DOHH2 (cell line): ENCODE measurements around the gene JAG2.

Experiments
- H3F3A ChIP-seq: fragments of 200-600 bp; sonication (generic), shearing (Covaris generic); 2 replicates; pipeline ENCODE4 v1.6.0; 2016; ENCODE audit warnings: antibody characterized with exemption, mild to moderate bottlenecking; ENCODE audit not compliant: control insufficient read depth, insufficient read depth
- H3K27ac ChIP-seq: fragments of 200-600 bp; sonication (generic); 2 replicates; pipeline ENCODE4 v1.5.1; 2014; ENCODE audit warnings: low read depth, mild to moderate bottlenecking, low read length, moderate library complexity
- H3K27me3 ChIP-seq: fragments of 200-600 bp; sonication (generic); 2 replicates; pipeline ENCODE4 v1.6.1; 2014; ENCODE audit warnings: mild to moderate bottlenecking, low read length, mixed read lengths; ENCODE audit not compliant: control insufficient read depth
- H3K36me3 ChIP-seq: fragments of 200-600 bp; sonication (generic); 2 replicates; pipeline ENCODE4 v1.6.1; 2014; ENCODE audit warnings: mild to moderate bottlenecking, low read length, moderate library complexity, mixed read lengths; ENCODE audit not compliant: control insufficient read depth
- H3K4me1 ChIP-seq: fragments of 200-600 bp; sonication (generic); 2 replicates; pipeline ENCODE4 v1.6.1; 2014; ENCODE audit warnings: mild to moderate bottlenecking, low read length, mixed read lengths; ENCODE audit not compliant: control insufficient read depth
- H3K4me2 ChIP-seq: fragments of 200-600 bp; sonication (generic); 2 replicates; pipeline ENCODE4 v1.6.0; 2014; ENCODE audit warnings: mild to moderate bottlenecking, low read length, moderate library complexity
- H3K4me3 ChIP-seq: fragments of 200-600 bp; sonication (generic); 2 replicates; pipeline ENCODE4 v1.5.1; 2014; ENCODE audit warnings: mild to moderate bottlenecking, low read length, mixed read lengths
- H3K79me2 ChIP-seq: fragments of 200-600 bp; sonication (generic); 2 replicates; pipeline ENCODE4 v1.6.1; 2014; ENCODE audit warnings: mild to moderate bottlenecking, low read length, mixed read lengths; ENCODE audit not compliant: control insufficient read depth
- H3K9me2 ChIP-seq: fragments of 200-600 bp; sonication (generic); replicated peaks from 2 replicates; pipeline ENCODE4 v1.6.1; 2014; ENCODE audit warnings: mild to moderate bottlenecking, low read length, mixed read lengths; ENCODE audit not compliant: control insufficient read depth
- H3K9me3 ChIP-seq: fragments of 200-600 bp; sonication (generic); 2 replicates; pipeline ENCODE4 v1.6.1; 2014; ENCODE audit warnings: antibody characterized with exemption, low read length, mixed read lengths; ENCODE audit not compliant: control insufficient read depth, insufficient read depth
- H4K20me1 ChIP-seq: fragments of 200-600 bp; sonication (generic); 2 replicates; pipeline ENCODE4 v1.6.0; 2014; ENCODE audit warnings: low read depth, mild to moderate bottlenecking, antibody characterized with exemption, low read length, moderate library complexity; ENCODE audit not compliant: control insufficient read depth, insufficient read depth
- CTCF ChIP-seq: fragments of 200-600 bp; sonication (generic); IDR thresholded peaks from one replicate; pipeline ENCODE4 v1.5.1; 2014; ENCODE audit warnings: antibody characterized with exemption, mild to moderate bottlenecking, low read depth, low read length; ENCODE audit not compliant: poor library complexity, severe bottlenecking
- EZH2phosphoT487 ChIP-seq: fragments of 200-600 bp; sonication (generic); IDR thresholded peaks from 2 replicates; pipeline ENCODE4 v1.6.1; 2017; ENCODE audit warnings: borderline replicate concordance, mild to moderate bottlenecking, antibody characterized with exemption, low read length, moderate library complexity, mixed read lengths

JAG2 gene

DNA sequence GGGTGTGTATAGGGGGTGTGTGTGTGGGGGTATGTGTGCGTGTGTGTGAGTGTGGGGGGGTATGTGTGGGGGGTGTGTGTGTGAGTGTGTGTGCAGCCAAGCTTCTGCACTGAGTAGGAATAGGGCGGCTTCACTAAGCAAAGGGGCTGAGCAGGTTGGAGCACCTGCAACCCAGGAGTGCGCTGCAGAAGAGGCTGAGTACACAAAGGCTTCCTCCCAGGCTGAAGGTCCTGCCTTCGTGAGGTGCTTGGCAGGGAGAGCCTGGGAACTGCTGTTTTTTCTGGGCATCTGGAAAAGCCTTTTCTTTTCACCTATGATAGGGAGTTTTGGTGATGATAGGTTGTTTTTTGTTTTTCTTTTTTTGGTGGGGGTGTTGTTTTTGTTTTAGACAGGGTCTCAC lies 18.5 kb upstream of the JAG2 start:
- H3F3A ChIP-seq: no peaks in the 10 kb centered on the region
- no peaks in the 10 kb centered on the region for H3K9me2 ChIP-seq
- H3K4me2 ChIP-seq: no peak overlapping the region
- peaks cover 5% of the 10 kb centered on the region; the same call in 1 of the 2 replicates for H3K9me3 ChIP-seq
- no peak overlapping the region for H3K4me3 ChIP-seq
- no peak overlapping the region for H3K27ac ChIP-seq
- peaks cover 25% of the 10 kb centered on the region for H3K27me3 ChIP-seq
- no peaks in the 10 kb centered on the region for H3K36me3 ChIP-seq
- no peaks in the 10 kb centered on the region for H3K4me1 ChIP-seq
- H4K20me1 ChIP-seq: no peaks in the 10 kb centered on the region; the same call in 1 of the 2 replicates
- TF ChIP-seq EZH2phosphoT487: no peak
- TF ChIP-seq CTCF: no peak
- no peaks in the 10 kb centered on the region for H3K79me2 ChIP-seq

DNA sequence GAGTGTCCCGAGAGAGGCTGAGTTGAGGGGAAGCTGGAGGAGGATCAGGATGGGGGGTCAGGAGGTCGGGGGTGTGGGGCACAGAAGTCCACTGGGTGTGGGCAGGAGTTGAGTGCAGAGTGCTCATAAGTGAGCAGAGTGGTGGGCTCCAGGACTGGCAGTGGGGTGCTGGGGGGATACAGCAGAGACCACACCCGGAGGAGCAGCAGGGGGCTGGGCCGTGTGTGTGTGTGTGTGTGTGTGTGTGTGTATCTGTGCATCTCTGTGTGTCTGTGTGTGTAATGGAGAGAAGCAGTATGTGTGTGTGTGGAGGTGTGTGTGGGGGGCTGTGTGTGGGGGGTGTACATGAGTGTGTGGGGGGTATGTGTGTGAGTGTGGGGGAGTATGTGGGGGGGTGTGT lies 17.4 kb upstream of the JAG2 start:
- Histone ChIP-seq H3K4me3 (no peak overlapping the region), H3K9me2 (no peaks in the 10 kb centered on the region), H3K79me2 (no peaks in the 10 kb centered on the region), H3F3A (no peaks in the 10 kb centered on the region), H4K20me1 (no peaks in the 10 kb centered on the region; the same call in 1 of the 2 replicates), H3K4me2 (no peak overlapping the region), H3K27ac (no peak overlapping the region), H3K27me3 (peaks cover 32% of the 10 kb centered on the region), H3K9me3 (peaks cover 5% of the 10 kb centered on the region; the same call in 1 of the 2 replicates), H3K36me3 (no peaks in the 10 kb centered on the region), H3K4me1 (peaks cover 4% of the 10 kb centered on the region; the same call in 1 of the 2 replicates)
- no peak for TF ChIP-seq EZH2phosphoT487
- TF ChIP-seq CTCF: no peak

GRCh38 chr14:105185001-105185400 lies 16.4 kb upstream of the JAG2 start:
- H3K4me1 ChIP-seq: peaks cover 11% of the 10 kb centered on the region
- TF ChIP-seq EZH2phosphoT487 (no peak), CTCF (no peak)
- H3K79me2 ChIP-seq: no peaks in the 10 kb centered on the region
- no peaks in the 10 kb centered on the region; the same call in 1 of the 2 replicates for H4K20me1 ChIP-seq
- no peak overlapping the region for H3K27ac ChIP-seq
- no peaks in the 10 kb centered on the region for H3F3A ChIP-seq
- H3K27me3 ChIP-seq: peaks cover 39% of the 10 kb centered on the region
- H3K9me3 ChIP-seq: peaks cover 5% of the 10 kb centered on the region; the same call in 1 of the 2 replicates
- no peaks in the 10 kb centered on the region for H3K9me2 ChIP-seq
- H3K4me3 ChIP-seq: no peak overlapping the region
- no peak overlapping the region for H3K4me2 ChIP-seq
- no peaks in the 10 kb centered on the region for H3K36me3 ChIP-seq
